AG04449 (cell line): ENCODE data around the gene AOPEP.

Experiments used
- CTCF ChIA-PET: fragments of 350-600 bp; formaldehyde crosslinking; extraction: SDS; loops from one replicate; lab custom pipeline; 2021; ENCODE audit warnings: antibody characterized with exemption; lab: Yijun Ruan, JAX
- POLR2A ChIA-PET: fragments of 400-600, 350-600 bp; formaldehyde crosslinking; extraction: SDS; loops from one replicate; lab custom pipeline; 2020; ENCODE audit warnings: antibody characterized with exemption, inconsistent platforms; lab: Yijun Ruan, JAX
- DNase-seq: peaks from one replicate; pipeline ENCODE4 v3.0.0-alpha.2; 2010; ENCODE audit warnings: low read depth, low spot score
- H3K4me3 ChIP-seq: 2 replicates; pipeline ENCODE4 v1.5.1; 2011; ENCODE audit warnings: low read depth, mild to moderate bottlenecking, control low read depth, low read length
- TF ChIP-seq, protein P1 (sequence below): IDR thresholded peaks from one replicate; pipeline ENCODE4 v1.5.1; 2011; ENCODE audit warnings: mild to moderate bottlenecking, moderate library complexity, low read length, control low read depth, inconsistent platforms; ENCODE audit not compliant: insufficient read depth; ENCODE audit errors: missing control alignments

The AOPEP gene

DNA sequence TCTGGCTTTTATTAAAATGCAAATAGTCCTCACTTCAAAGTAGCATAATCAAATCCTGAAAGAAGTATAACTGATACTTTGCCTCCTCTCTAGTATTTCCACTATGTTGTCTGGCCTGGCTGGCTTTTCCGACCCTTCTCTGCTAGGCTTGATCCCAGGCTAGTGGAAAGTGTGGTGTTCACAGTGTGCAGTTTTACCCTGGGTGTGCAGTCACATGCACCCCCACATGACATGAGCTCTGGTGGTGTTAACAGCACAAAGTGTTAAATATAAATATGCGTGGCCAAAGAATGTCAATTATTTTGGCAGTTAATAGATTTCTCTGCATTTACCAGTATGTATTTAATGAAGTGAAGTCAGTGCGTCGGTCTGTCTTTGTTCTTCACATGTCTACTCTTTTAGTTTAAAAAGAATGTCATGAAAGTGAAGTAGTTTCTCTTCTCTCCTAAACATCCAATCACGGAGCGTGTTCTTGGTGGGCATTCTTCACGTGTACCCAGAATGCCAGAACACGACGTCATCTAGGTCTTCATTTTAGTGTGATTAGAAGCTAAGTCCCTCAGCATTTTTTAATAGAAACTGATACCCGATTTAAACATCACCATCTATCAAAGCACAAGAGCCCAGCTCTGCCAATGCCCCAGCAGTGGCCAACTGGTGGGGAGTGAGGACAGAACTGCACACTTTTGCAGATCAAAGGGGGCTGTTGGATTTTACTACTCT, 304.6 kb downstream of the AOPEP start:
- ChIA-PET CTCF (interaction anchor here (0.7 to 1.2 kb wide), 2 partner anchors 101 to 256 kb away, joined by 3 read pairs; no protein-coding TSS in a partner anchor), POLR2A (no interaction called here)
- H3K4me3 ChIP-seq = no peak overlapping the region
- DNase-seq = no peak
- TF ChIP-seq, protein P1, sequence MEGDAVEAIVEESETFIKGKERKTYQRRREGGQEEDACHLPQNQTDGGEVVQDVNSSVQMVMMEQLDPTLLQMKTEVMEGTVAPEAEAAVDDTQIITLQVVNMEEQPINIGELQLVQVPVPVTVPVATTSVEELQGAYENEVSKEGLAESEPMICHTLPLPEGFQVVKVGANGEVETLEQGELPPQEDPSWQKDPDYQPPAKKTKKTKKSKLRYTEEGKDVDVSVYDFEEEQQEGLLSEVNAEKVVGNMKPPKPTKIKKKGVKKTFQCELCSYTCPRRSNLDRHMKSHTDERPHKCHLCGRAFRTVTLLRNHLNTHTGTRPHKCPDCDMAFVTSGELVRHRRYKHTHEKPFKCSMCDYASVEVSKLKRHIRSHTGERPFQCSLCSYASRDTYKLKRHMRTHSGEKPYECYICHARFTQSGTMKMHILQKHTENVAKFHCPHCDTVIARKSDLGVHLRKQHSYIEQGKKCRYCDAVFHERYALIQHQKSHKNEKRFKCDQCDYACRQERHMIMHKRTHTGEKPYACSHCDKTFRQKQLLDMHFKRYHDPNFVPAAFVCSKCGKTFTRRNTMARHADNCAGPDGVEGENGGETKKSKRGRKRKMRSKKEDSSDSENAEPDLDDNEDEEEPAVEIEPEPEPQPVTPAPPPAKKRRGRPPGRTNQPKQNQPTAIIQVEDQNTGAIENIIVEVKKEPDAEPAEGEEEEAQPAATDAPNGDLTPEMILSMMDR = no peak

DNA sequence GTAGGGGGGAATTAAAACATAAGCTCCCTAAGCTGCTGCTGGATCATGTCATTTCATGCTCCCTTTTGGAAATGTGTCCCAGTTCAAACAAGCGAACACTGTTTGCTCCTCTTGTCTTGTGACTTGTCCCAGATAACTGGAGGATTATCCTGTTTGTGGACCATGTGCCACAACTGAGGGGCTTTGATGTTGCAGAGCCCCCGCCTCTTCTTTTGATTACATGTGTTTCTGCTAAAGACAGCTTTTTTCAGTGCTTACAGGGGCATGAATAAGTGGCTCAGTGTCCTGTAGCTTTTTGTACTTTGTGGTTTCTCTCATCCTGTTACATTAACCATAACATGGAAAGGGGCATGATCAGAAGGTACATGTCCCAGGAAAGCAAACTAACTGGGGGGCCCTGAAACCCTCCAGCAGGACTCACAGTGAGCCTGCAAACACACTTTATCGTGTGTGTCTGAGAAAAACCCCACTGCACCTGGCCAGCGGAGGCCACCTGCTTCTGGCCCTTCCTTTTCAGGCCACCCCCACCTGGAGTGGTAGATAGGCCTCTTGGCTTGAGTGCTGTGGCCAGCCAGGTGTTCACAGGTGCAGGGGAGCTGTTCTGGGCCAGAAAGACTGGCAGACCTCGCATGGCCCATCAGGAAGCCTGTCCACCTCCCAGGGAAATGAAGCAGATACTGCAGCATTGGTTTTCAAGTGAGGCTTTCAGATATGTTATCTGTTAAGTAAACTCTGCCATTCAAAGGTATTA, 305.4 kb downstream of the AOPEP start:
- DNase-seq = no peak
- CTCF ChIA-PET = interaction anchor here (1.2 kb wide), 1 partner anchor 100 kb away, joined by 3 read pairs; no protein-coding TSS in a partner anchor
- TF ChIP-seq, protein P1 = no peak
- POLR2A ChIA-PET = no interaction called here
- H3K4me3 ChIP-seq = no peak overlapping the region

DNA sequence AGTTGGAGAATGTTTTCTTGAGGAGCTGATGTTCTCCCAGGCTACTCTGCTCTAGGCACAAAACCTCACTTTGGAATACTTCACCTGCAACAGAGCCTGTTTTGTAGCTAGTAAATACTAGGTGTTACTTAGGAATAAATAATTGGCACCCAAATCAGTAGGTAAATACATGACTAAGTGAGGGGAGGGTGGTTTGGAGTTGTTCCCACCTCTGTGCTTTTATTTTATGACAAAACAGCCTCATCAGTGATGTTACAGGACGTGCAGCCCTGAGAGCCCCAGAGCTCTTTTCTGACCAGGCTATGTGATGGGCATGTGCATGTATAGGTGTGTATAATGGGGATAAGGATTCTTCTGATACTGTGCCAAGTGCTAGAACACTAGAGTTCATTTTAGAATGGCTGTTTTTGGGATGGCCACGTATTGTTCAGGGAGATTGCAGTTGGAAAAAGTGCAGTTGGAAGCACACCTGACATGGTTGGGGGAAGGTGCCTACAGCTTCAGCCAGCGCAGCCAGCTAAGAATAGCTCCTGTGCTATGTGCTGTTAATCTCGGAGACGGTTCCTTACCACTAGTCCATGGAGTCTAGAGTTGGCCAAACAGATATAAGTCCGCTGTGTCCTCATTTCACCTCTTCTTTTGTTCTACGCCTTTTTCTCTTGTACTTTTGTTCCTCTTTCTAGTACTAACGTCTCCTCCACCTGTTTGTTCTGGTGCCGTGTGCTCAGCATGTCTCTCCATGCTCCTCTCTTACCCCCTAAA, 306.3 kb downstream of the AOPEP start:
- no peak overlapping the region for H3K4me3 ChIP-seq
- TF ChIP-seq, protein P1 = no peak
- POLR2A ChIA-PET = no interaction called here
- no peak for DNase-seq
- CTCF ChIA-PET = interaction anchor here (1.2 kb wide), 1 partner anchor 25 kb away, joined by 3 read pairs; no protein-coding TSS in a partner anchor

DNA sequence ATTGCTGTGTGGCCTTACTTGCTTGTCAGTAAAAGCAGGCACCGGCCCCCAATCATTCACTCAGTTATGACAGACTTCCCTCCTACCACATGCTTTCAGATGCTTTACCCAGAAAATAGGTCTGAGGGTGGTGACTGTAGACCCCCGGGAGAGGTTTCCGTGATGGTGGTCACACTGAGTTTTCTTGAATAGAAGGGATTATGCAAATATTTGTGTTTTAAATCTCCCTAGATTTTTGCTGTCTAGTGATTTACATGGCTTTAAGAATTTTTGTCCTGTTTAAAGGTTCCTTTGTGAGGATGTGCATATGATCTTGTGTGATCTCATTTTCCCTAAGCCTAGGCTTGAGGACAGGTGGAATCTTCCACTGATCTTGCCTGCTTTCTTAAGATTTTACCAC, 309.3 kb downstream of the AOPEP start:
- TF ChIP-seq, protein P1 = no peak
- no peak overlapping the region for H3K4me3 ChIP-seq
- no peak for DNase-seq
- CTCF ChIA-PET = no interaction called here
- POLR2A ChIA-PET = no interaction called here

DNA sequence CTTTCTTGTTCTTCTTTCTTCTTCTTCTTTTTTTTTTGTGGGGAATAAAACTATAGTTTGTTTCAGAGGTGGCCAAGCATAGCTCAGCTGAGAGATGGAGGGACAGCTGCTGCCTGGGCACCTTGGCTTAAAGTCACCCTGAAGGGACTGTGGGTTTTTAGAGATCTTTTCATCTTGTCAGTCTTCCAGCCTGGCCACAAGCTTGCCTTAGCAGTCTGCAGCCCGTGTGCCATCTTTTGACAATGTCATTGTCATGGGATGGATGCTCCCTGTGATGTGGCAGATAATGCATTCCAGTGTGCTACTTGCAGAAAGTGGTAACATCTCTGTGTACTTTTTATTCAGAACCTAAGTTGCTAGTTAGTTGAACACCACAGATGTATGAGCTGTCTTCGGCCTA, 310.2 kb downstream of the AOPEP start:
- CTCF ChIA-PET = interaction anchor here (0.9 to 2.2 kb wide), 4 partner anchors 8 to 355 kb away, joined by 3 to 14 read pairs (median 5); no protein-coding TSS in a partner anchor
- no peak for DNase-seq
- POLR2A ChIA-PET = interaction anchor here (0.6 to 1.0 kb wide), 2 partner anchors 13 to 120 kb away, joined by 3 read pairs; no protein-coding TSS in a partner anchor
- H3K4me3 ChIP-seq = no peak overlapping the region
- TF ChIP-seq, protein P1 = no peak
